CD4-positive, alpha-beta T cell treated with Interleukin-10 for 1 hour (primary cell): Measurements from ENCODE around the gene CCL13.
A peak's percentile ranks its signal among the peaks of the same experiment; 100 is the strongest.
"Not testable (repeated sequence)": the region's sequence is repeated elsewhere in the genome, so short reads cannot be mapped to it uniquely, and the experiment has no call there.

ENCODE experiments used
- DNase-seq: peaks from one replicate; pipeline ENCODE4 v3.0.0-alpha.2; 2020

Gene CCL13

GRCh38 chr17:34356194-34356593 lies at the start of gene CCL13:
Gene CCL13, plus strand, starts transcription at chr17:34356480. Its CDS starts 47 bp downstream, at chr17:34356527.
- no peak for DNase-seq

- no peak for DNase-seq
These were observed 49.2 kb upstream of the CCL13 start for GRCh38 chr17:34307110-34307509.

GRCh38 chr17:34308371-34308770 lies 47.9 kb upstream of the CCL13 start:
- DNase-seq = no peak

- no peak for DNase-seq
These were observed 45.0 kb upstream of the CCL13 start for GRCh38 chr17:34311291-34311690.

GRCh38 chr17:34312080-34312479 lies 44.2 kb upstream of the CCL13 start:
- no peak for DNase-seq

- DNase-seq = no peak
These were observed 43.1 kb upstream of the CCL13 start for GRCh38 chr17:34313164-34313563.

- no peak for DNase-seq
These were observed 42.0 kb upstream of the CCL13 start for GRCh38 chr17:34314279-34314678.

- DNase-seq = no peak
These were observed 37.8 kb upstream of the CCL13 start for GRCh38 chr17:34318474-34318873.

- DNase-seq = no peak
These were observed 37.2 kb upstream of the CCL13 start, which contains the start of gene CCL8 for GRCh38 chr17:34319039-34319483. Gene CCL8, plus strand, starts transcription at chr17:34319435. Its CDS starts 67 bp downstream, at chr17:34319502.

- no peak for DNase-seq
These were observed 34.3 kb upstream of the CCL13 start for GRCh38 chr17:34321964-34322363.

GRCh38 chr17:34327580-34327979 lies 28.7 kb upstream of the CCL13 start:
- not testable (repeated sequence) for DNase-seq

- no peak for DNase-seq
These were observed 18.6 kb upstream of the CCL13 start for GRCh38 chr17:34337701-34338100.

GRCh38 chr17:34339138-34339770 lies 17.0 kb upstream of the CCL13 start:
- no peak for DNase-seq

GRCh38 chr17:34341916-34342315 lies 14.4 kb upstream of the CCL13 start:
- DNase-seq = no peak

GRCh38 chr17:34347063-34347462 lies 9.2 kb upstream of the CCL13 start:
- no peak for DNase-seq

- DNase-seq = no peak
These were observed 6.5 kb upstream of the CCL13 start for GRCh38 chr17:34349751-34350150.

GRCh38 chr17:34351096-34351495 lies 5.2 kb upstream of the CCL13 start:
- DNase-seq = no peak

- DNase-seq = no peak
These were observed 4.1 kb upstream of the CCL13 start for GRCh38 chr17:34352191-34352590.

- no peak for DNase-seq
These were observed 1.6 kb upstream of the CCL13 start for GRCh38 chr17:34354637-34355036.

GRCh38 chr17:34357398-34357797 lies 1.1 kb downstream of the CCL13 start:
- no peak for DNase-seq

- no peak for DNase-seq
These were observed 2.4 kb downstream of the CCL13 start for GRCh38 chr17:34358631-34359030.

GRCh38 chr17:34360601-34361270 lies 4.5 kb downstream of the CCL13 start:
- DNase-seq = no peak

- DNase-seq = peak; percentile 60
These were observed 5.3 kb downstream of the CCL13 start for GRCh38 chr17:34361478-34362061.

- DNase-seq = no peak
These were observed 6.9 kb downstream of the CCL13 start, which contains the start of gene CCL1 for GRCh38 chr17:34363183-34363661. Gene CCL1, minus strand, starts transcription at chr17:34363233. Its CDS starts 72 bp downstream, at chr17:34363161.
